Measurements from ENCODE around the gene GPC1. TPM values are rescaled to one million over a fixed set of nuclear protein-coding genes. Genes with fewer than 3 reads are reported as not detected.

GPC1 gene
- total and polyA plus RNA-seq, 4 experiments from 2014 or later, result 0.14 to 1.2 (median 0.88) TPM

GRCh38 chr2:240399419-240400324, 35.8 kb upstream of the GPC1 start:
- no peak overlapping the region for H3K27ac Mint-ChIP-seq
- peaks cover 9 to 20% (median 16%) of the 10 kb centered on the region in 4 donors for H3K4me1 Mint-ChIP-seq
- no peaks in the 10 kb centered on the region for H3K9me3 Mint-ChIP-seq
- Histone ChIP-seq H3K27ac (ENCODE audit: low read depth, low read length) (no peak overlapping the region), H3K9me3 (ENCODE audit: control insufficient read depth in 1 of 2, low read length in 2 of 2) (no peaks in the 10 kb centered on the region), H3K4me3 (ENCODE audit: low read length in 2 of 2) (no peak overlapping the region), H3K4me1 (ENCODE audit: insufficient read depth, low read length) (peaks cover 15% of the 10 kb centered on the region), H3K36me3 (ENCODE audit: insufficient read depth, low read length) (no peaks in the 10 kb centered on the region), H3K27me3 (ENCODE audit: insufficient read depth, low read length) (no peaks in the 10 kb centered on the region)
- ChIA-PET CTCF (ENCODE audit: partially characterized antibody) (no interaction called here), POLR2A (ENCODE audit: partially characterized antibody) (no interaction called here)
- H3K4me3 Mint-ChIP-seq, result no peak overlapping the region
- H3K27me3 Mint-ChIP-seq, result no peaks in the 10 kb centered on the region
- intact Hi-C loops (cut with micrococcal nuclease), result no loop called here
- DNase-seq, result no peak
- no peaks in the 10 kb centered on the region for H3K36me3 Mint-ChIP-seq

- intact Hi-C loops (cut with micrococcal nuclease), result no loop called here
- H3K9me3 Mint-ChIP-seq, result no peaks in the 10 kb centered on the region
- Histone ChIP-seq H3K36me3 (ENCODE audit: insufficient read depth, low read length) (no peaks in the 10 kb centered on the region), H3K4me3 (ENCODE audit: low read length in 2 of 2) (no peak overlapping the region), H3K27me3 (ENCODE audit: insufficient read depth, low read length) (no peaks in the 10 kb centered on the region), H3K4me1 (ENCODE audit: insufficient read depth, low read length) (peaks cover 15% of the 10 kb centered on the region), H3K9me3 (ENCODE audit: control insufficient read depth in 1 of 2, low read length in 2 of 2) (no peaks in the 10 kb centered on the region), H3K27ac (ENCODE audit: low read depth, low read length) (no peak overlapping the region)
- no peak for DNase-seq
- H3K4me1 Mint-ChIP-seq, result peaks cover 9 to 20% (median 17%) of the 10 kb centered on the region in 4 donors
- H3K27ac Mint-ChIP-seq, result no peak overlapping the region
- H3K36me3 Mint-ChIP-seq, result no peaks in the 10 kb centered on the region
- H3K27me3 Mint-ChIP-seq, result no peaks in the 10 kb centered on the region
- ChIA-PET CTCF (ENCODE audit: partially characterized antibody) (no interaction called here), POLR2A (ENCODE audit: partially characterized antibody) (no interaction called here)
- no peak overlapping the region for H3K4me3 Mint-ChIP-seq
Observed at GRCh38 chr2:240400371-240401161, 34.9 kb upstream of the GPC1 start.

- Mint-ChIP-seq H3K4me3 (no peak overlapping the region), H3K27ac (no peak overlapping the region), H3K27me3 (no peaks in the 10 kb centered on the region), H3K36me3 (no peaks in the 10 kb centered on the region), H3K9me3 (no peaks in the 10 kb centered on the region), H3K4me1 (peaks cover 9 to 20% (median 17%) of the 10 kb centered on the region in 4 donors)
- Histone ChIP-seq H3K36me3 (ENCODE audit: insufficient read depth, low read length) (no peaks in the 10 kb centered on the region), H3K4me1 (ENCODE audit: insufficient read depth, low read length) (peaks cover 15% of the 10 kb centered on the region), H3K27ac (ENCODE audit: low read depth, low read length) (no peak overlapping the region), H3K27me3 (ENCODE audit: insufficient read depth, low read length) (no peaks in the 10 kb centered on the region), H3K4me3 (ENCODE audit: low read length in 2 of 2) (no peak overlapping the region), H3K9me3 (ENCODE audit: control insufficient read depth in 1 of 2, low read length in 2 of 2) (no peaks in the 10 kb centered on the region)
- intact Hi-C loops (cut with micrococcal nuclease), result no loop called here
- ChIA-PET CTCF (ENCODE audit: partially characterized antibody) (no interaction called here), POLR2A (ENCODE audit: partially characterized antibody) (no interaction called here)
- no peak for DNase-seq
Observed at GRCh38 chr2:240401308-240401707, 34.2 kb upstream of the GPC1 start.

DNA sequence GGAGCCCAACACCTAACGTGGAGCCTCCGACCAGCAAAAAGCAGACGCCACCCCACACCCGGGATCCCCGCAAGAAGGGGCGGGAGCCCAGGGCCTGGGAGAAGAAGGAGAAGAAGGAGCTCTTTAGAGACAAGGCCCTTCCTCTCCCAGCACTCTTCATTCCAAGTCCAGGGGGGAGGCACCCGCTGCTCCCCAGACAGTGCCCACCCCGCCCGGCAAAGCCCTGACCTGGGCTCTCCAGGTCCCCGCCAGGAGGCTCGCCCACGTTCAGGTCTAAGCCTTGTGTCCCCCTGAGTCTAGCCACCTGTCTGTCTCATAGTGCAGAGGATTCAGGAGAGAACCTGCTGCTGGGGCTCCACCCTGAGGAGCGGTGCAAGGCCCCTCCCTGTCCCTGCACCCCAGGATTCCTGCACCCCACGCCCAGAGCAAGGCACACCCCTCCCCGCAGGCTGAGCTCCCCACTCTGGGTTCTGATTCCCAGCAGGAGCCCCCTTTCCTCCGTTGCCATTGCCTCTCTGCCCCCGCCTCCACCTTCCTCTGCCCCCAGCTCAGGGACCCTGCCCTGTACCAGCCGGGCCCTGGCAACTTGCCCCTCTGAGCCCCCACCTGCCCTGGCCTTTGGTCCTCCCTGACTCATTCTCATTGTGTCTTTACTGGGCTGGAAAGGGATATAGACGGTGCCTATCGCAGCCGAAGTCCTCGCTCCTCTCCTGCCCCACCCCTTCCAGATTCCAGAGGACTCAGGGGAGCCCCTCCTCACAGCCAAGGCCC, 33.5 kb upstream of the GPC1 start:
- Mint-ChIP-seq H3K9me3 (no peaks in the 10 kb centered on the region), H3K4me3 (peak overlapping the region in 5 of 8 donors; percentile 7 to 76 (median 37)), H3K27ac (peak overlapping the region in 2 of 7 donors; percentile 55 to 97), H3K27me3 (no peaks in the 10 kb centered on the region), H3K4me1 (peaks cover 9 to 20% (median 17%) of the 10 kb centered on the region in 4 donors), H3K36me3 (no peaks in the 10 kb centered on the region)
- DNase-seq, result no peak
- H3K4me3 ChIP-seq (ENCODE audit: low read length in 2 of 2), result no peak overlapping the region
- ChIA-PET CTCF (ENCODE audit: partially characterized antibody) (no interaction called here), POLR2A (ENCODE audit: partially characterized antibody) (no interaction called here)
- H3K36me3 ChIP-seq (ENCODE audit: insufficient read depth, low read length), result no peaks in the 10 kb centered on the region
- intact Hi-C loops (cut with micrococcal nuclease), result no loop called here
- no peak overlapping the region for H3K27ac ChIP-seq (ENCODE audit: low read depth, low read length)
- H3K9me3 ChIP-seq (ENCODE audit: control insufficient read depth in 1 of 2, low read length in 2 of 2), result no peaks in the 10 kb centered on the region
- H3K27me3 ChIP-seq (ENCODE audit: insufficient read depth, low read length), result no peaks in the 10 kb centered on the region
- peaks cover 15% of the 10 kb centered on the region for H3K4me1 ChIP-seq (ENCODE audit: insufficient read depth, low read length)

DNA sequence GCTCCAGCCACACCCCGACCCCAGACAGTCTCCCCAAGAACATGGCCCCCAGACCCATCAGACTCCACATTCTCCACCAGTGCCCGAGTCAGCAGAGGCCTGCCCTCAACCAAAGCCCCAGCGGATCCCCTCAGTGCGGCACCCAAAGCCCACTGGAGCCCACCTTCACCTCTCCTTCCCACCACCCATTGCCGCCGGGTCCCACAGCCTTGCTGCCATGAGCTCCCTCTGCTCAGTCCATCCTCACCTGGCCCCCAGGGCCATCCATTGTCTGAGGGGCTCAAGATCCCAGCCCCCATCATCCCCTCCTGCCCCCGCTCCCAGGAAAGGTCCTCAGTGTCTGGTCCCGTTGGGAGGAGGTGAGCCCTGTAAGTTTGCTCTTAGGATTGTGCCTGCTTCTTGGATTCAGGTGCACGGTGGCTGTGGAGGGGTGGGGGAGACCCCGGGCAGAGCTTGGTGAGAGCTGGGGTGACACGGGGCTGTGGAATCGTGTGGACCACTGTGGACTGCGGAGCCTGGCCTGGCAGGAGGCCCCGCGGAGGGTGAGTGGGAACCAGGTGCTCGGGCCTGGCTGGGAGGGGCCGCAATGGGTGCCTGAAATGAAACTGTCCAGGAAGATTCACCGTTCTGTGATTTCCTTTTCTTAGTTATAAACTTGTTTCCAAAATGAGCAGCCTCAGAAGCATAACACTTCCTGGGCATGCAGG, 32.7 kb upstream of the GPC1 start:
- no peaks in the 10 kb centered on the region for H3K27me3 Mint-ChIP-seq
- H3K4me3 Mint-ChIP-seq, result peak overlapping the region; percentile 59 to 92 (median 74)
- H3K27ac Mint-ChIP-seq, result peak overlapping the region in 6 of 7 donors; percentile 74 to 97 (median 84)

GRCh38 chr2:240403396-240404104, 31.9 kb upstream of the GPC1 start:
- Histone ChIP-seq H3K36me3 (ENCODE audit: insufficient read depth, low read length) (no peaks in the 10 kb centered on the region), H3K27ac (ENCODE audit: low read depth, low read length) (no peak overlapping the region), H3K4me1 (ENCODE audit: insufficient read depth, low read length) (peaks cover 15% of the 10 kb centered on the region), H3K4me3 (ENCODE audit: low read length in 2 of 2) (peak overlapping the region in 1 of 2 donors; percentile 28), H3K27me3 (ENCODE audit: insufficient read depth, low read length) (no peaks in the 10 kb centered on the region), H3K9me3 (ENCODE audit: control insufficient read depth in 1 of 2, low read length in 2 of 2) (no peaks in the 10 kb centered on the region)
- H3K9me3 Mint-ChIP-seq, result no peaks in the 10 kb centered on the region
- peak overlapping the region in 6 of 7 donors; percentile 74 to 97 (median 84) for H3K27ac Mint-ChIP-seq
- no peaks in the 10 kb centered on the region for H3K27me3 Mint-ChIP-seq
- ChIA-PET CTCF (ENCODE audit: partially characterized antibody) (no interaction called here), POLR2A (ENCODE audit: partially characterized antibody) (no interaction called here)
- peak in 1 of 5 donors; percentile 9 for DNase-seq
- peaks cover 9 to 20% (median 17%) of the 10 kb centered on the region in 4 donors for H3K4me1 Mint-ChIP-seq
- intact Hi-C loops (cut with micrococcal nuclease), result no loop called here
- H3K36me3 Mint-ChIP-seq, result no peaks in the 10 kb centered on the region
- peak overlapping the region; percentile 59 to 92 (median 74) for H3K4me3 Mint-ChIP-seq

More for the DNA sequence above, 32.7 kb upstream of the GPC1 start:
- Mint-ChIP-seq H3K36me3 (no peaks in the 10 kb centered on the region), H3K4me1 (peaks cover 9 to 20% (median 17%) of the 10 kb centered on the region in 4 donors), H3K9me3 (no peaks in the 10 kb centered on the region)
- no peaks in the 10 kb centered on the region for H3K27me3 ChIP-seq (ENCODE audit: insufficient read depth, low read length)
- H3K36me3 ChIP-seq (ENCODE audit: insufficient read depth, low read length), result no peaks in the 10 kb centered on the region
- H3K9me3 ChIP-seq (ENCODE audit: control insufficient read depth in 1 of 2, low read length in 2 of 2), result no peaks in the 10 kb centered on the region
- peaks cover 15% of the 10 kb centered on the region for H3K4me1 ChIP-seq (ENCODE audit: insufficient read depth, low read length)
- ChIA-PET CTCF (ENCODE audit: partially characterized antibody) (no interaction called here), POLR2A (ENCODE audit: partially characterized antibody) (no interaction called here)
- H3K27ac ChIP-seq (ENCODE audit: low read depth, low read length), result no peak overlapping the region
- no peak for DNase-seq
- intact Hi-C loops (cut with micrococcal nuclease), result no loop called here
- H3K4me3 ChIP-seq (ENCODE audit: low read length in 2 of 2), result peak overlapping the region in 1 of 2 donors; percentile 28
